Mesodermal cell (in vitro differentiated cells): ENCODE results near the gene STAG2. TPM values are rescaled to one million over a fixed set of nuclear protein-coding genes. Genes with fewer than 3 reads are reported as not detected.
"Not testable (repeated sequence)": the region's sequence is repeated elsewhere in the genome, so short reads cannot be mapped to it uniquely, and the experiment has no call there.

Experiments
- H3K27ac ChIP-seq: 2 replicates; pipeline ENCODE4 v1.7.0; 2013; ENCODE audit warnings: mild to moderate bottlenecking, low read depth, low read length, moderate library complexity; ENCODE audit not compliant: severe bottlenecking
- H3K36me3 ChIP-seq: 2 replicates; pipeline ENCODE4 v1.7.1; 2013; ENCODE audit warnings: mild to moderate bottlenecking, low read length, moderate library complexity; ENCODE audit not compliant: control insufficient read depth, insufficient read depth
- H3K4me1 ChIP-seq: one replicate; pipeline ENCODE4 v1.7.1; 2013; ENCODE audit warnings: mild to moderate bottlenecking, low read length; ENCODE audit not compliant: insufficient read depth, control insufficient read depth, poor library complexity, severe bottlenecking
- H3K4me3 ChIP-seq: 2 replicates; pipeline ENCODE4 v1.7.0; 2013; ENCODE audit warnings: low read length, control low read depth, mild to moderate bottlenecking; ENCODE audit not compliant: insufficient read depth, poor library complexity, severe bottlenecking; ENCODE audit errors: extremely low read depth
- H3K9me3 ChIP-seq: 2 replicates; pipeline ENCODE4 v1.7.1; 2013; ENCODE audit warnings: mild to moderate bottlenecking, low read length, moderate library complexity; ENCODE audit not compliant: control insufficient read depth
- WGBS, 2 experiments: methylation state at CpG; one replicate each; pipeline ENCODE4 v1.1.5; 2013; ENCODE audit warnings: missing lambda C conversion rate in 2 of 2; ENCODE audit not compliant: insufficient coverage in 2 of 2; 5-methylcytosine and 5-hydroxymethylcytosine counted together
- polyA plus RNA-seq, 2 experiments: library from polyadenylated mRNA; stranded (reverse); fragments of 50-300 nt; gene quantifications; one replicate each; pipeline ENCODE4 v1.2.3, GENCODE V29; 2013

Gene STAG2
- 56.4 TPM for polyA plus RNA-seq (2013, experiment 1 of 2)
- 62.4 TPM for polyA plus RNA-seq (2013, experiment 2 of 2)

- peak within 1 kb of the TSS; percentile 99 for H3K27ac ChIP-seq
- whole genome bisulfite sequencing, 2 experiments: 0% methylated on average over 2 of the region's 38 CpGs; no CpG with 5 or more reads in 1 of the 2 experiments
- peaks cover 3% of the 10 kb centered on the region for H3K36me3 ChIP-seq
- H3K9me3 ChIP-seq: no peaks in the 10 kb centered on the region
- peak within 1 kb of the TSS; percentile 64 for H3K4me3 ChIP-seq
- H3K4me1 ChIP-seq: no peaks in the 10 kb centered on the region
These were observed at the start of gene STAG2 for GRCh38 chrX:123961268-123962005. TSS of gene STAG2 (plus strand) at chrX:123961706. CDS start at chrX:124022628, 60,922 bp downstream.

DNA sequence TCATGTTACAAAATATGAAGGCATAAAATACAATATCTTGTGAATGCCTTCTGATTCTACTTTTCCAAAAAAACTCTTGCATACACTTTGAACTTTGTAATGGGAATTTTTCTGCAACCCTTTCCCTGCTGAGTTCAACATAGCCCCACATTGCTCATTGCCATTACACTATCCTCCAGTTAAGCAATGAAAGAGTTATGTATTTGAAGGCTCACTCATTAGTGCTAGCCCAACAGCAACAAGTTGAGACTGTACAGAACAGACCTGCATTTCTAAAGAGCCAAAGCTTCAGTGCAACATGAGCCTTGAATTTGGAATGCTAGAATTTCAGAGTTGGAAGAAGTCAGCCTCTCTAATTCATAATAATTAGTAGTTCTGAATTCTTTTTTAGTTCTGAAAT lies 44.4 kb upstream of the STAG2 start:
- no peaks in the 10 kb centered on the region for H3K4me1 ChIP-seq
- no peaks in the 10 kb centered on the region for H3K9me3 ChIP-seq
- H3K4me3 ChIP-seq: no peak overlapping the region
- H3K27ac ChIP-seq: no peak overlapping the region
- H3K36me3 ChIP-seq: no peaks in the 10 kb centered on the region

DNA sequence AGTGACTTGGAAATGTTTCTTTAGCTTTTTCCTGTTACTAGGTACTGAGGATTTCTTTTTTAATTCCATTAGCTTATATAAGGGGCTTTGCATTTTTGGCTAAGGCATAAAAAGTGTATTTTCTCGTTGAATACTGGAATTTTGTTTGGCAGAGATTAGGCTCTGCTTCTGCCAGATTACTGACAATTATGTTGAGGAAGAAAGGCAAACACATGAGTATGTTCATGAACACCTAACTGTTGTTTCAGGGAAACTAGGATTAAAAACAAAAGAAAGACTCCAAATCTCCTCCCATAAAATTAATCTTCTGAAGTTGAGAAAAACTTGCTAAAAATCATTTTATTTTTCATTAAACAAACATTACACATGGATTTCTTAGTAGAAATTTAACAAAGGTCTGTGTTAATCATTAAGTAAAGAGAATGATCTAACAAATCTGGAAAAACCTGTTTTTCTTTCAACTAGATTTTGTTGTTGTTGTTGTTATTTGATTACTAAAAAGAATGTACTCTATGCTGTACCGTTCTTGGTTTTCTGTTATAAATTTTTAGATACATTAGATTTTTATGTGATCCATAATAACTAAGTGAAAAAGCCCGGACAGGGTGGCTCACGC lies 43.3 kb upstream of the STAG2 start:
- no peaks in the 10 kb centered on the region for H3K9me3 ChIP-seq
- H3K27ac ChIP-seq: no peak overlapping the region
- no peak overlapping the region for H3K4me3 ChIP-seq
- no peaks in the 10 kb centered on the region for H3K4me1 ChIP-seq
- WGBS, 2 experiments: no CpG with 5 or more reads among the region's 4 CpGs
- no peaks in the 10 kb centered on the region for H3K36me3 ChIP-seq

DNA sequence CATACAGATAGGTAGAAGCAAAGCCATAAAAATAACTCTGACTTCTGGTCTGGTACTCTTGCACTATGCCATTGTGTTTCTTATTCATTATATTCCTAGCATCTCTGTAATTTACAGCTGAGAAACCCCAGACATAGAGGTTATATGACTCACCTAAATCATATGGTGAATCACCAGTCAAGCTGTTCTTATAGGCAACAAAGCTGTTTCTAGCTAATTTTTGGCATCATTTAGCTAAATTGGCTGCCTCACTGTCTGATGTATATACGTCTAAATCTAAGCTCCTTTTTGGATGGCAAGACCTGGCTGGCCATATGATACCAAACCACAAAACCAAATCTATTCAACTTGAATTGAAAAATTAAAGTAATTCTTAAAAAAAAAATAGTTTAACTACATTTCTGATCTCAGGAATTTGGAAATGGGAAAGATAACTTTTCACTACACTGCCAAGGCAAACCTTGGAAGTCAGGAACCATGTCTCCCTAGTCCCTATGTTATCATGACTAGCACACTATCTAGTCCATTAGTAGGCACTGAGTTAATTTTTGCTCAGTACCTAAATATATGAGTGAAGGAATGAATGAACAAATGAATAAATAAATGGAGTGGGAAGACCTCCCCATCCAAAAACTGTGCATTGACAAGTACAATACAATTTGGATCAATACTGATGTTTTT lies 41.3 kb upstream of the STAG2 start:
- no peak overlapping the region for H3K27ac ChIP-seq
- no peaks in the 10 kb centered on the region for H3K4me1 ChIP-seq
- H3K4me3 ChIP-seq: no peak overlapping the region
- no CpG with 5 or more reads among the region's 1 CpG for WGBS, 2 experiments
- H3K9me3 ChIP-seq: no peaks in the 10 kb centered on the region
- H3K36me3 ChIP-seq: no peaks in the 10 kb centered on the region

- no peak overlapping the region for H3K4me3 ChIP-seq
- no peaks in the 10 kb centered on the region for H3K9me3 ChIP-seq
- H3K27ac ChIP-seq: no peak overlapping the region
- WGBS, 2 experiments: no CpG with 5 or more reads among the region's 2 CpGs
- H3K4me1 ChIP-seq: no peaks in the 10 kb centered on the region
- H3K36me3 ChIP-seq: no peaks in the 10 kb centered on the region
These were observed 38.3 kb upstream of the STAG2 start for GRCh38 chrX:123923211-123923610.

DNA sequence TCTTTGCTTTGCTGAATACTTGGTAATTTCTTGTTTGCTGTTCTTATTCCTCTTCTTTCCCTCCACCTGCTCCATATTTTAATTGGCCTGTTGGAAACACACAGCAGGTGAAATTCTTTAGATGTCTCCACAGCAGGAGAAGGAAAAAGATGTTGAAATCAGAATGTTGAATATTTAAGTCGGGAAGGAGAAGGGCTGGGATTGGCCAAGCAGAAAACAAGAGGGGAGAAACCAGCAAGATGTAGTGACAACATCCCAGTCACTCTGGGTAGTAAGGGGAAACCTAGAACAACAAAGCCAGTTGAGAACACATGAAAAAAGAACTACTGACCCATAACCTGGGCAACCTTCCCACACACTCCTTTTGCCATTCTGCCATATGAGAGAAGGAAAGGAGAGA lies 37.3 kb upstream of the STAG2 start:
- H3K9me3 ChIP-seq: no peaks in the 10 kb centered on the region
- no peak overlapping the region for H3K27ac ChIP-seq
- WGBS, 2 experiments: 0 to 33% methylated on average over 1 of the region's 1 CpG
- H3K4me3 ChIP-seq: no peak overlapping the region
- no peaks in the 10 kb centered on the region for H3K36me3 ChIP-seq
- no peaks in the 10 kb centered on the region for H3K4me1 ChIP-seq

GRCh38 chrX:123927845-123928244 lies 33.7 kb upstream of the STAG2 start:
- 86% methylated on average over 1 of the region's 2 CpGs; no CpG with 5 or more reads in 1 of the 2 experiments for WGBS, 2 experiments
- no peak overlapping the region for H3K4me3 ChIP-seq
- H3K9me3 ChIP-seq: no peaks in the 10 kb centered on the region
- no peaks in the 10 kb centered on the region for H3K4me1 ChIP-seq
- H3K36me3 ChIP-seq: no peaks in the 10 kb centered on the region
- no peak overlapping the region for H3K27ac ChIP-seq

GRCh38 chrX:123932055-123932454 lies 29.5 kb upstream of the STAG2 start:
- not testable (repeated sequence) for H3K27ac ChIP-seq, H3K4me3 ChIP-seq, H3K9me3 ChIP-seq, H3K4me1 ChIP-seq, H3K36me3 ChIP-seq
- WGBS, 2 experiments: no CpG with 5 or more reads among the region's 2 CpGs

DNA sequence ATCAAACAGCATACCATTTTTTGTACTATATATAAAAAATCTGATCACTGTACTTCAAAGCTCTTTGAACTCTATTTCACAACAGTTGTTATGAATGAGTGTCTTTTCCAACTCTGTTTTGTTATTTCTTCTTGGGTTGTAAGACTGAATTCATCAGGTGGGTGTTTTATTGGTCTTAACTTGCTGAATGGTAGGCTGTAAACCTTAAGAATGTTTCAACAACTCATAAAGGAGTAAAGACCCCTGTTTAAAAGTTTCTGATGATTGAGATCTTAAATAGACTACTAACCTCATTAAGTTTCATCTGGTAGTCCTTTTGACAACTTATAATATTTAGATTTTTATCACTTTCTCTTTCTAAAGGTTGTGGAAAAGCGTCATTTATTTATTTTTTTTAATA lies 18.4 kb upstream of the STAG2 start:
- Histone ChIP-seq H3K27ac (no peak overlapping the region), H3K9me3 (no peaks in the 10 kb centered on the region)
- WGBS, 2 experiments: no CpG with 5 or more reads among the region's 1 CpG

GRCh38 chrX:123943488-123943887 lies 18.0 kb upstream of the STAG2 start:
- no peaks in the 10 kb centered on the region for H3K36me3 ChIP-seq
- no peak overlapping the region for H3K4me3 ChIP-seq
- no peaks in the 10 kb centered on the region for H3K9me3 ChIP-seq
- H3K27ac ChIP-seq: no peak overlapping the region
- WGBS, 2 experiments: no CpG with 5 or more reads among the region's 2 CpGs
- H3K4me1 ChIP-seq: no peaks in the 10 kb centered on the region

More for the DNA sequence above, 18.4 kb upstream of the STAG2 start:
- H3K4me3 ChIP-seq: no peak overlapping the region
- H3K4me1 ChIP-seq: no peaks in the 10 kb centered on the region
- H3K36me3 ChIP-seq: no peaks in the 10 kb centered on the region

- 100% methylated on average over 2 of the region's 2 CpGs; no CpG with 5 or more reads in 1 of the 2 experiments for WGBS, 2 experiments
These were observed 11.7 kb upstream of the STAG2 start for GRCh38 chrX:123949846-123950245.

More at GRCh38 chrX:123949846-123950245, 11.7 kb upstream of the STAG2 start:
- Histone ChIP-seq H3K27ac (no peak overlapping the region), H3K4me3 (no peak overlapping the region), H3K9me3 (no peaks in the 10 kb centered on the region), H3K4me1 (no peaks in the 10 kb centered on the region), H3K36me3 (no peaks in the 10 kb centered on the region)
